HG03457 (cell line): ENCODE measurements around the gene ZNF500.

Experiments
- ATAC-seq: cut with Tn5 transposase; IDR thresholded peaks from one replicate; pipeline ENCODE4 v1.9.1; 2021; ENCODE audit warnings: moderate number of reproducible peaks; ENCODE audit not compliant: unreplicated experiment

ZNF500 gene

DNA sequence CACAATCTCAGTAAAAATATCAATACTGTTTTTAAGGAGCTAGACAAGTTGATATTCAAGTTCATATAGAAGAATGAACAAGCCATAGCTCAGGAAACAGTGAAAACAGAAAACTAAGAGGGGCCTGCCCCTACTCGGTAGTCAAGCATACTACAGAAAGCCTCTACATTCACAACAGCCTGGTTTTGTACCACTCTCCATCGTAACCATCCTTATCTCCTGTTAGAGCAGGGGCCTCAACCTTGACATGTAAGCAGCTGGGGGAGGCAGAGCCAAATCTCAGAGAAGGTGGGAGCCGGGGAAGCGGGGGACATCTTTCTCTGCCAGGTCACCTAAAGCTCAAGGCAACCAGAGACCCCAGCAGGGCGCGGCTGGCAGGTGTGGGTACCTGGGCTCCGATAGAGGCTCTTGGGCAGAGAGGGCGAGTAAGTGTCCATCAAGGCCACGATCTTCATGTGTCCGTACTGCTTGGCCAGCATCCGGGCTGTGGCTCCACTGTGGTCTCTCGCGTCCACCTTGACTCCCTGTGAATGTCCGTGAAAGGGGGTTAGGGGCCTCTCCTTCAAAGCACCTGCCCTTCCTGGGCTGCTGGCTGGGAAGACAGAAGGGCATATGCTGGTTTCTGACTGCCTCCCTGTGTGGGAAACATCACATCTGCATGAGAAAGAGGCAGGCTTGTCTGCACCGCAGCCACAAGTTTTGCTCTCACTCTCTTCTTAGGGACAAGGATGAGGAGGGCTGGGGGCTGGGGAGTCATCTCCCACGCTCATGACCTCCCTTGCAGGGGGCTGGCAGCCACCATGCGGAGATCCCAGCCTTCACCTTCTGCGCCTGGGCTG, 53.1 kb downstream of the ZNF500 start:
- no peak for ATAC-seq

- ATAC-seq: no peak
These were observed 57.5 kb downstream of the ZNF500 start for GRCh38 chr16:4709481-4709880.

DNA sequence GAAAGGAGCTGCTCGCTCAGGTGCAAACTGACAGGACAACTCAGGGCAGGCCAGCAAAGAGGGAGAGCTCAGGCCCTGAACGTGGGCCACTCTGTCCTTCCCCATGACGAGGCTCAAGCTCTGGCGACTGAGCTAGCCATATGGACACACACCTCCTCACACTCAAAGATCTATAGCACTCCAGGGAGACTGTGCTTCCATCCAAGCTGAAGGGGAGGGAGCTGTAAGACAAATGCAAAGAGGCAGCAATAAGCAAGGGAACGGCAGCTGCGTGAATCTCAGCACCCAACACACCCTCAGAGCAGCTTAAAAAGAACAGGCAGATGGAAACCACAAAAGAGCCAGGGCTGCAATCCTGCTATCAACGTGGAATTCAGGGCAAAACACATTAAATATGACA, 60.1 kb downstream of the ZNF500 start:
- no peak for ATAC-seq

DNA sequence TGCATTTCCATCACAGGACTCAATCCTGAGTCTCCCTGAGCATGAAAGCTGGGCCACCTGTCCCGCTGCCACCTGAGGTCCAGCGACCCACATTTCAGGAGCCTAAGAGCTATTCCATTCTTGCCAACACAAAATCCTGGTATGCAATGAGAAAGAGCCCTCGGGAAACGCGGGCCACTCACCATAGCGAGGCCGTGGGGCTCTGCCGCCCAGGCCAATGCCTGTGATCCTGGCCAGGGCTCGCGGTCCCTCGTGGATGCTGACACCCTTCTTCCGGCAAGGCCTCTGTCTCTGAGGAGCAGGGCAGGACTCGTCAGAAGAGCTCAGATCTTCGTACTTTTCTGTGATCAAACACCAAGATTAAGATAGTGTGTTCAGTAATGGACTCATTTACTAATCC, 62.0 kb downstream of the ZNF500 start:
- ATAC-seq: no peak

DNA sequence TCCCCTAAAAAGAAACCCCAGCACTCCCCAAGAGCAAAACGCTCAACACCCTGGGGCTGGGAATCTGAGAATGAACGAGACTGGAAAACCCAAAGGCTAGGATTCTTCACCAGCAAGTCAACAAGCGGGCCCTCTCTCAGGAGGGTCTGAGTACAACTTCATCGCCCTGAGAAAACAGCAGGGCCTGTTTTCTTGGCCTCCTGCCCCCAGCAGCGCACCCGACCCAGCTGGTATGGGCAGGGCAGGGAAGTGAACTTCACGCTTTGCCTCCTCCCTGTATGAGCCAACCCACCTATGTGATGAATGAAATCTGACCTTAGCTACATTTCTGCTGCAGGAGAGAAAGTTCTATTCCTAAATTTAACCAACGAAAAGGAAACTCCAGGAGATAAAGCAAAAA, 62.5 kb downstream of the ZNF500 start:
- no peak for ATAC-seq

GRCh38 chr16:4703906-4704305, 63.1 kb downstream of the ZNF500 start:
- ATAC-seq: no peak

DNA sequence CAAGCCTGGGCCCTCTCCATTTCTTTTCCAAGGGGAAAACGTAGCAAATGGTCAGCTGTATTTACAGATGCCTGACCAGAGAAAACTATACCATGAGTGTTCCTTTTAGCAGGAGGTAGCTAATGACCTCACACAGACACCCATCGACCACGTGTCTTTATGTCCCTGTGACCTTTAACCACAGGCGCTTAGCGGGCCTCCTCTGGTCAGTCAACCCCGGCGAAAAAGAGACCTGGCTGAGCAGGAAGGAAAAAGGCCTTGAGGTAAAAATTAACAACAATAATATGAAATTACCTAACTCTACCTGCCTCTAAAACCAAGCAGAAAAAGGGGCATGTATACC, 64.5 kb downstream of the ZNF500 start:
- ATAC-seq: no peak

DNA sequence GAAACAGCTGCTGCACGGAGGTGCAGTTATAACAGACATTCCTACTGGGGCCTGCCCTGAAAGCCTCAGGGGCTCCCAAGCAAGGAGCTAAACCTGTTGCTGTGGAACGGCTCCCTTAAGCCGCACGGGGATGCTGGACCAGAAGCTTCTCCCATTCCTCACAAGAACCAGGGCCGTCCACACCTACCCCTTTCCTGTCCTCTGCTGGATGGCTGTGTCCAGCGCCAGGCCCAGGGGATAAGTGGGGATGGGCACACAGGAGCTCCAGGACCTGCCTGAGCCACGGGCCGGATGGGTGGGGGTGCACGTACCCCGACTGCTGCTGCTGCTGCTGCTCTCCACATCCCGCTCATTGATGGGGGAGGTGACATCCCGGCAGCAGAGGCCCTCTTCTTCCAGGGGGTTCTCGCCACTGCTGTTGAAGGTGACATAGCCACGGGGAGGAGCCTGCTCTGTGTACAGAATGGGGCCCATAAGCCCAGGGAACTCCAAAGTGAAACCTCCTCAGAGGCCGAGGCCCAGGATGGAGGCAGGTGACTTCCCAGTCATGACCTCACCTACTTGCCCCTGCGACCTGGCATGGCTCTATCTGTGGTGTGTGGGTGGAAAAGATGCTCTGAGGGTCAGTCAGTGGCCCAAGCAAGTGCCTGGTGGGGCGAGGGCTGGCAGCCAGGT, 65.0 kb downstream of the ZNF500 start:
- ATAC-seq: no peak

GRCh38 chr16:4700997-4701743, 65.8 kb downstream of the ZNF500 start:
- ATAC-seq: no peak

DNA sequence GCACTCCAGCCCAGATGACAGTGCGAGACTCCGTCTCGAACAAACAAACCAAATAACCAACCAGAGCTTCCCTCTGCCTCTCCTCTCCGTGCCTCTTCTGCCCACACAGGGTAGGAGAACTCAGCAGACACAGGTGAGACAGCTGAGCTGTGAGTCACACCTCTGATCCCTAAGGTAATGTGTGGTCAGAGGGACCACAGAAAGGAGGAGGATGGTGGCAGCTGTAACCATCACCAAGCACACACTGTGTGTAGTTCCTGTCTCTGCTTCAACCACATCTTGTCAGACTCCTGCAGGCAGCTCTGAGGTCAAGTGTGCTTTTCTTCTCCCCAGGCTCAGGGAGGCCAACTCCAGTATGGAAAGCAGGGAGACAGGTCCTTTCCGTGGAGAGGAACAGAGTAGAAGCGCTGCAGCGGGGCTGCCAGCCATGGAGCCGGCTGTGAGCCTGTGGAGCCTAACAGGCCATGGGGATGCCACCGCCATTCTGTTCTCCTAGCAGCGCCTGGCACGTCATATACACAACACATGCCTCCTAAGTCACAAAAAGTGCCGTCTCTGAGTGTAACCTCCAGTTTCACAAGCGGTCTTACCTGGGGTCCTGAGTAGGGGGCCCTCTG, 66.5 kb downstream of the ZNF500 start:
- ATAC-seq: no peak

DNA sequence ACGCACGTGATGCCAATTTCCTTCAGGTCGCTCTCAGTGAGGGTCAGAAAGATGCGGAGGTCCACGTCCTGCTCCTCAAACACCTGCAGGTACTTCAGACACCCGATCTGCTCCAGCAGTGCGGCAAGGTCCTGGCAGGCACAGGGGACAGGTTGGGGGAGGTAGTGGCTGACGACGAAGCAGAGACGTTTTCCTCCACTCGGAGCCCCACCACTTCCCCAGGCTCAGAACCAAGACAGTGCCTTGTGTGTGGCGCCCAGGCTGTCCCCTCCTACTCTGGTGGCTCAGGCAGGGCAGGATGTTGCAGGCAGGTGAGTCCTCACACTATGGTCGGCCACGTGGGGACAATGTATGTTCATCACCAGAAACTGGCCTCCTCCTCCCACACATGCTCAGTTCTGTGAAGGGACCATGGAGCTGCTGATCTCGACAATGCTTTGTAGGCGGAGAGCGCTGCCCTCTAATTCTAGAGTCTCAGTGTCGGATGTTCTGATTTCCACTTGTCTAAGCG, 67.9 kb downstream of the ZNF500 start:
- ATAC-seq: no peak

- no peak for ATAC-seq
These were observed 68.5 kb downstream of the ZNF500 start for GRCh38 chr16:4698321-4699045.
